HepG2 (cell line): Measurements from ENCODE around the gene RIPOR3.

Experiments
- ATF3 ChIP-seq: sonication (generic); formaldehyde crosslinking; IDR thresholded peaks from 2 replicates; pipeline ENCODE4 v1.4.0; 2020; ENCODE audit warnings: missing genetic modification reagents
- EP300 ChIP-seq, 3 experiments: sonication (generic) in 1 of 3; formaldehyde crosslinking in 1 of 3; IDR thresholded peaks; 2 replicates each; pipeline versions ENCODE4 v1.5.1 to v1.6.1; 2011 to 2020; ENCODE audit warnings: low read depth in 2 of 3, low read length in 2 of 3, borderline replicate concordance in 1 of 3, improper control_type of control experiment in 1 of 3, mild to moderate bottlenecking in 1 of 3, missing genetic modification reagents in 1 of 3, moderate library complexity in 1 of 3
- JARID2 ChIP-seq: sonication (generic); formaldehyde crosslinking; IDR thresholded peaks from 2 replicates; pipeline ENCODE4 v1.8.1; 2023; ENCODE audit warnings: missing genetic modification reagents, inconsistent platforms; ENCODE audit not compliant: insufficient replicate concordance
- KDM5B ChIP-seq: sonication (generic); formaldehyde crosslinking; IDR thresholded peaks from 2 replicates; pipeline ENCODE4 v1.4.0; 2020; ENCODE audit warnings: missing genetic modification reagents, mild to moderate bottlenecking, borderline replicate concordance
- MTA3 ChIP-seq: sonication (generic); formaldehyde crosslinking; IDR thresholded peaks from 2 replicates; pipeline ENCODE4 v1.4.0; 2020; ENCODE audit warnings: missing genetic modification reagents
- POLR2A ChIP-seq, 2 experiments: IDR thresholded peaks; 2 replicates each; pipeline ENCODE4 v1.6.1; 2011; ENCODE audit warnings: low read depth in 2 of 2, low read length in 2 of 2, mild to moderate bottlenecking in 1 of 2, moderate library complexity in 1 of 2; ENCODE audit not compliant: insufficient read depth in 1 of 2
- TBL1XR1 ChIP-seq: fragments of 150-350 bp; IDR thresholded peaks from 2 replicates; pipeline ENCODE4 v1.6.1; 2014; ENCODE audit warnings: borderline replicate concordance, low read length; ENCODE audit not compliant: partially characterized antibody
- TBX3 ChIP-seq: fragments of 450-650 bp; IDR thresholded peaks from 2 replicates; pipeline ENCODE4 v1.6.1; 2017; ENCODE audit warnings: antibody characterized with exemption, mild to moderate bottlenecking, inconsistent platforms, borderline replicate concordance
- ZBTB25 ChIP-seq: IDR thresholded peaks from 2 replicates; pipeline ENCODE4 v1.6.1; 2018; ENCODE audit warnings: missing genetic modification reagents
- ZNF720 ChIP-seq: sonication (generic); formaldehyde crosslinking; IDR thresholded peaks from 2 replicates; pipeline ENCODE4 v1.4.0; 2020; ENCODE audit warnings: missing genetic modification reagents
- ZNF879 ChIP-seq: sonication (generic); formaldehyde crosslinking; IDR thresholded peaks from 2 replicates; pipeline ENCODE4 v1.8.1; 2023; ENCODE audit warnings: missing genetic modification reagents
- ZNF891 ChIP-seq: sonication (generic); formaldehyde crosslinking; IDR thresholded peaks from 2 replicates; pipeline ENCODE4 v1.5.0; 2020; ENCODE audit warnings: mild to moderate bottlenecking, missing genetic modification reagents
- TF ChIP-seq, protein P1 (sequence below): sonication (generic); formaldehyde crosslinking; IDR thresholded peaks from 2 replicates; pipeline ENCODE4 v1.5.0; 2020; ENCODE audit warnings: mild to moderate bottlenecking, missing genetic modification reagents, moderate library complexity
- TF ChIP-seq, protein P2 (sequence below): IDR thresholded peaks from 2 replicates; pipeline ENCODE4 v1.6.1; 2012; ENCODE audit warnings: inconsistent platforms

- no peak for TF ChIP-seq ZNF891 (CRISPR knock-in tag)
- TF ChIP-seq, protein P1, sequence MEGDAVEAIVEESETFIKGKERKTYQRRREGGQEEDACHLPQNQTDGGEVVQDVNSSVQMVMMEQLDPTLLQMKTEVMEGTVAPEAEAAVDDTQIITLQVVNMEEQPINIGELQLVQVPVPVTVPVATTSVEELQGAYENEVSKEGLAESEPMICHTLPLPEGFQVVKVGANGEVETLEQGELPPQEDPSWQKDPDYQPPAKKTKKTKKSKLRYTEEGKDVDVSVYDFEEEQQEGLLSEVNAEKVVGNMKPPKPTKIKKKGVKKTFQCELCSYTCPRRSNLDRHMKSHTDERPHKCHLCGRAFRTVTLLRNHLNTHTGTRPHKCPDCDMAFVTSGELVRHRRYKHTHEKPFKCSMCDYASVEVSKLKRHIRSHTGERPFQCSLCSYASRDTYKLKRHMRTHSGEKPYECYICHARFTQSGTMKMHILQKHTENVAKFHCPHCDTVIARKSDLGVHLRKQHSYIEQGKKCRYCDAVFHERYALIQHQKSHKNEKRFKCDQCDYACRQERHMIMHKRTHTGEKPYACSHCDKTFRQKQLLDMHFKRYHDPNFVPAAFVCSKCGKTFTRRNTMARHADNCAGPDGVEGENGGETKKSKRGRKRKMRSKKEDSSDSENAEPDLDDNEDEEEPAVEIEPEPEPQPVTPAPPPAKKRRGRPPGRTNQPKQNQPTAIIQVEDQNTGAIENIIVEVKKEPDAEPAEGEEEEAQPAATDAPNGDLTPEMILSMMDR, result no peak
- TF ChIP-seq, protein P2, sequence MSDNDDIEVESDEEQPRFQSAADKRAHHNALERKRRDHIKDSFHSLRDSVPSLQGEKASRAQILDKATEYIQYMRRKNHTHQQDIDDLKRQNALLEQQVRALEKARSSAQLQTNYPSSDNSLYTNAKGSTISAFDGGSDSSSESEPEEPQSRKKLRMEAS, result no peak
- no peak for TF ChIP-seq MTA3
- no peak for TF ChIP-seq JARID2 (CRISPR knock-in tag)
- no peak for TF ChIP-seq TBX3
- no peak for TF ChIP-seq EP300 (IDR thresholded peaks at IDR 0.05; ENCODE audit: low read depth in 2 of 2, low read length in 2 of 2)
- TF ChIP-seq EP300 (CRISPR knock-in tag; IDR thresholded peaks at IDR 0.05; ENCODE audit: borderline replicate concordance), result no peak
- TF ChIP-seq POLR2A (IDR thresholded peaks at IDR 0.05; ENCODE audit: insufficient read depth in 1 of 2, low read depth in 2 of 2, low read length in 2 of 2), result no peak
- TF ChIP-seq ZBTB25 (CRISPR knock-in tag), result no peak
- no peak for TF ChIP-seq TBL1XR1
- no peak for TF ChIP-seq ZNF720
- TF ChIP-seq KDM5B (CRISPR knock-in tag), result no peak
- no peak for TF ChIP-seq ATF3
- no peak for TF ChIP-seq ZNF879
Observed at GRCh38 chr20:50655311-50655880, 35.9 kb downstream of the RIPOR3 start.
